Activated CD8-positive, alpha-beta T cell treated with anti-CD3 and anti-CD28 coated beads for 36 hours (primary cell): ENCODE results near the gene PDX1. TPM values are rescaled to one million over a fixed set of nuclear protein-coding genes. Genes with fewer than 3 reads are reported as not detected.

Source experiments
- ATAC-seq: fragments of 200-7000 bp; cut with Tn5 transposase; one replicate; pipeline ENCODE4 v1.10.0; 2021; ENCODE audit warnings: mild to moderate bottlenecking, moderate library complexity
- CTCF ChIA-PET: fragments of 350-600 bp; sonication (Branson Sonifier 250); formaldehyde crosslinking; loops from one replicate; lab custom pipeline; 2021; ENCODE audit warnings: antibody characterized with exemption; lab: Charles Lee
- POLR2A ChIA-PET: fragments of 350-600 bp; sonication (Branson Sonifier 250); formaldehyde crosslinking; loops from one replicate; lab custom pipeline; 2021; ENCODE audit warnings: antibody characterized with exemption; lab: Charles Lee
- DNase-seq: peaks from one replicate; pipeline ENCODE4 v3.0.0-alpha.2; 2020
- H3K27ac Mint-ChIP-seq: one replicate; pipeline ENCODE4 v1.8.0; 2021; ENCODE audit warnings: mild to moderate bottlenecking, mixed read lengths
- H3K27me3 Mint-ChIP-seq: one replicate; pipeline ENCODE4 v1.8.0; 2021; ENCODE audit warnings: mixed read lengths
- H3K36me3 Mint-ChIP-seq: one replicate; pipeline ENCODE4 v1.8.0; 2021; ENCODE audit warnings: low read depth, mixed read lengths
- H3K4me1 Mint-ChIP-seq: one replicate; pipeline ENCODE4 v1.8.0; 2021; ENCODE audit warnings: low read depth, mixed read lengths
- H3K4me3 Mint-ChIP-seq: one replicate; pipeline ENCODE4 v1.8.0; 2021; ENCODE audit warnings: mild to moderate bottlenecking, moderate library complexity, mixed read lengths
- H3K9me3 Mint-ChIP-seq: one replicate; pipeline ENCODE4 v1.8.0; 2021; ENCODE audit warnings: mixed read lengths
- CTCF ChIP-seq: fragments of 200-600 bp; IDR thresholded peaks from one replicate; pipeline ENCODE4 v1.8.0; 2022; ENCODE audit warnings: antibody characterized with exemption, mild to moderate bottlenecking
- intact Hi-C: fragments of 100-400 bp; cut with micrococcal nuclease; formaldehyde crosslinking; loops from one replicate; pipeline ENCODE4 v1.10.0; 2022
- total RNA-seq, 2 experiments: library from RNA; stranded (reverse); gene quantifications; one replicate each; pipeline ENCODE4 v1.2.3, GENCODE V29; 2021

The PDX1 gene
- total RNA-seq, 2 experiments from 2014 or later: not detected

GRCh38 chr13:27965343-27965739, 45.5 kb downstream of the PDX1 start:
- no peak for TF ChIP-seq CTCF
- Mint-ChIP-seq H3K36me3 (no peaks in the 10 kb centered on the region), H3K4me3 (no peak overlapping the region), H3K27me3 (peaks cover 71% of the 10 kb centered on the region), H3K9me3 (no peaks in the 10 kb centered on the region), H3K27ac (no peak overlapping the region), H3K4me1 (peaks cover 19% of the 10 kb centered on the region)
- DNase-seq (no peak), ATAC-seq (no peak)
- ChIA-PET POLR2A (no interaction called here), CTCF (interaction anchor here (0.9 to 1.8 kb wide), 4 partner anchors 11 to 135 kb away, joined by 3 to 9 read pairs (median 4); no protein-coding TSS in a partner anchor)
- intact Hi-C loops: loop anchor here (5.0 kb wide), 2 partner anchors 38 to 168 kb away; no protein-coding TSS in a partner anchor

GRCh38 chr13:27965740-27966640, 46.2 kb downstream of the PDX1 start:
- CTCF ChIA-PET: interaction anchor here (0.8 to 1.8 kb wide), 5 partner anchors 11 to 136 kb away, joined by 3 to 9 read pairs (median 3); no protein-coding TSS in a partner anchor
- TF ChIP-seq CTCF: no peak
- H3K9me3 Mint-ChIP-seq: no peaks in the 10 kb centered on the region
- no peak overlapping the region for H3K27ac Mint-ChIP-seq
- peaks cover 22% of the 10 kb centered on the region for H3K4me1 Mint-ChIP-seq
- ATAC-seq (no peak), DNase-seq (no peak)
- H3K27me3 Mint-ChIP-seq: peaks cover 77% of the 10 kb centered on the region
- intact Hi-C loops: loop anchor here (5.0 kb wide), 2 partner anchors 39 to 169 kb away; no protein-coding TSS in a partner anchor
- POLR2A ChIA-PET: no interaction called here
- H3K4me3 Mint-ChIP-seq: no peak overlapping the region
- H3K36me3 Mint-ChIP-seq: no peaks in the 10 kb centered on the region

GRCh38 chr13:27966641-27967202, 46.9 kb downstream of the PDX1 start:
- no peaks in the 10 kb centered on the region for H3K36me3 Mint-ChIP-seq
- H3K4me3 Mint-ChIP-seq: no peak overlapping the region
- intact Hi-C loops: loop anchor here (5.0 kb wide), 2 partner anchors 39 to 169 kb away; no protein-coding TSS in a partner anchor
- H3K9me3 Mint-ChIP-seq: no peaks in the 10 kb centered on the region
- peaks cover 77% of the 10 kb centered on the region for H3K27me3 Mint-ChIP-seq
- no peak for TF ChIP-seq CTCF
- no peak for ATAC-seq
- POLR2A ChIA-PET: no interaction called here
- no peak for DNase-seq
- H3K27ac Mint-ChIP-seq: no peak overlapping the region
- CTCF ChIA-PET: interaction anchor here (1.5 to 7.0 kb wide), 3 partner anchors 13 to 136 kb away, joined by 3 to 46 read pairs (median 5); no protein-coding TSS in a partner anchor
- peaks cover 22% of the 10 kb centered on the region for H3K4me1 Mint-ChIP-seq

- Mint-ChIP-seq H3K4me3 (no peak overlapping the region), H3K27ac (no peak overlapping the region), H3K36me3 (no peaks in the 10 kb centered on the region), H3K4me1 (peaks cover 22% of the 10 kb centered on the region), H3K9me3 (no peaks in the 10 kb centered on the region), H3K27me3 (peaks cover 75% of the 10 kb centered on the region)
- no peak for TF ChIP-seq CTCF
- intact Hi-C loops: loop anchor here (5.0 kb wide), 2 partner anchors 40 to 170 kb away; no protein-coding TSS in a partner anchor
- ChIA-PET POLR2A (interaction anchor here (0.6 kb wide), 1 partner anchor 226 kb away, joined by 4 read pairs; no protein-coding TSS in a partner anchor), CTCF (interaction anchor here (0.7 to 7.0 kb wide), 5 partner anchors 8 to 137 kb away, joined by 3 to 46 read pairs (median 3); no protein-coding TSS in a partner anchor)
- no peak for DNase-seq
- ATAC-seq: no peak
Measured at GRCh38 chr13:27967203-27967735, 47.5 kb downstream of the PDX1 start.
